ENCODE results near the gene OR2T8.

The OR2T8 gene, protein sequence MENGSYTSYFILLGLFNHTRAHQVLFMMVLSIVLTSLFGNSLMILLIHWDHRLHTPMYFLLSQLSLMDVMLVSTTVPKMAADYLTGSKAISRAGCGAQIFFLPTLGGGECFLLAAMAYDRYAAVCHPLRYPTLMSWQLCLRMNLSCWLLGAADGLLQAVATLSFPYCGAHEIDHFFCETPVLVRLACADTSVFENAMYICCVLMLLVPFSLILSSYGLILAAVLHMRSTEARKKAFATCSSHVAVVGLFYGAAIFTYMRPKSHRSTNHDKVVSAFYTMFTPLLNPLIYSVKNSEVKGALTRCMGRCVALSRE

DNA sequence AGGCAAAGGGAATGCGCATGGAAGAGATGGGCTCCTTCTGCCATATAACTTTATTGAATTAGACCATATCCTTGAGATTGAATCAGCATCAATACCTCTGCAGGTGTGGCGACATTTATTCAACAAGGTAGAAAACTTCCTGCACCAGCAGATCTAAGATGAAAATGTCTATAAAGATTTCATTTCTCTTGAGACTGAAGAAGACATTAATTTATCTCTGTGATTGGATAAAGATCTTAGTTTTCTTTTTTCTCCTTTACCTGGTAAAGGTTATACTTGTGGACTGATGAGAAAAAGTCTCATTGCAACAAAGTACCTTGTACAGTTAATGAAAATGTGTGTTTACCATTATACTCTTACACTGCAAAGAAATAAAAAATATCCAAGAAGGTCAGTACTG lies at the start of gene OR2T8:
Gene OR2T8 (plus strand): TSS at position 301 of the 400 bp plus-strand sequence. CDS start 766 bp downstream, outside the sequence.
- DNase-seq (ENCODE audit: low read depth, low spot score) = no peak

GRCh38 chr1:247883346-247883745 lies 36.7 kb upstream of the OR2T8 start:
- no peak for DNase-seq (ENCODE audit: low read depth, low spot score)

DNA sequence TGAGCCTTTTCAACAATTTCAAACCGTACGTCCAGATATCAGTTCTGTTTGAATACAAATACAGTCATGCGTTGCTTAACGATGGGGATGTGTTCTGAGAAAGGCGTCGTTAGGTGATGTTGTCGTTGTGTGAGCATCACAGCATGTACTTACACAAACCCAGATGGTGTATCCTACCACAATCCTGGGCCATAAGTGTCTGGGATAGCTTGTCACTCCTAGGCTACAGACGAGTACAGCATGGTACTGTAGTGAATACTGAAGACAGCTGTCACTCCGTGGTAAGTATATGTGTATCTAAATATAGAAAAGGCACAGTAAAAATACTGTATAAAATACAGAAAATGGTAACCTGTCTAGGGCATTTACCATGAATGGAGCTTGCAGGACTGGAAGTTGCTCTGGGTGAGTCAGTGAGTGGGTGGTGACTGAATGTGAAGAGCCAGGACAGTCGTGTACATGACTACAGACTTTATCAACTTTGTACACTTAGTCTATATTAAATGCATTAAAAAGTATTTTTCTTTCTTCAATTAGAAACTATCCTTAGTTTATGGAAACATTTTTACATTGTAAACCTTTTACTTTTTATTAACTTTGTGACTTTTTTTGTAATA lies 35.1 kb upstream of the OR2T8 start:
- no peak for DNase-seq (ENCODE audit: low read depth, low spot score)

- DNase-seq (ENCODE audit: low read depth, low spot score) = no peak
Observed at GRCh38 chr1:247895163-247895637, 24.9 kb upstream of the OR2T8 start, which contains the start of gene OR2W3. Gene OR2W3, plus strand, starts transcription at chr1:247895587. Its CDS starts 0 bp downstream, at chr1:247895587.

GRCh38 chr1:247895976-247896375 lies 24.1 kb upstream of the OR2T8 start:
- no peak for DNase-seq (ENCODE audit: low read depth, low spot score)

DNA sequence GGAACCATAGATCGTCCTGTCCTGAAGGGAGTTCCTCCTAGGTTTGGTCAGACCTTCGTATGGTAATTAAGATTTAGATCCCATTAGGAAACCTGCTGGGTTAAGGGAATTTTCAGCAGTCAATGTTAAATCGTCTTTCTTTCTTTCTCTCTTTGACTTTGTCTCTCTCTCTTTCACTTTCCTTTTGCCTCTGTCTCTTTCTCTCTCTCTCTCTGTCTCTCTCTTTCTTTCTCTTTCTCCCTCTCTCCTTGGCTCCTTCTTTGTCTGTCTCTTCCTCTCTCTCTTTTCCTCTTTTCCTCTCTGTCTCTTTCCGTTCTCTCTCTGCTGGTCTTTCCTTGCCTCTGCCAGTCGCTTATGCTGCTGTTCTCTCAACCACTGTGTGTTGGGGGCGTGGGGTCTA lies 15.9 kb upstream of the OR2T8 start:
- no peak for DNase-seq (ENCODE audit: low read depth, low spot score)

- no peak for DNase-seq (ENCODE audit: low read depth, low spot score)
Observed at GRCh38 chr1:247905181-247905580, 14.9 kb upstream of the OR2T8 start.

- no peak for DNase-seq (ENCODE audit: low read depth, low spot score)
Observed at GRCh38 chr1:247905910-247906503, 14.0 kb upstream of the OR2T8 start.

DNA sequence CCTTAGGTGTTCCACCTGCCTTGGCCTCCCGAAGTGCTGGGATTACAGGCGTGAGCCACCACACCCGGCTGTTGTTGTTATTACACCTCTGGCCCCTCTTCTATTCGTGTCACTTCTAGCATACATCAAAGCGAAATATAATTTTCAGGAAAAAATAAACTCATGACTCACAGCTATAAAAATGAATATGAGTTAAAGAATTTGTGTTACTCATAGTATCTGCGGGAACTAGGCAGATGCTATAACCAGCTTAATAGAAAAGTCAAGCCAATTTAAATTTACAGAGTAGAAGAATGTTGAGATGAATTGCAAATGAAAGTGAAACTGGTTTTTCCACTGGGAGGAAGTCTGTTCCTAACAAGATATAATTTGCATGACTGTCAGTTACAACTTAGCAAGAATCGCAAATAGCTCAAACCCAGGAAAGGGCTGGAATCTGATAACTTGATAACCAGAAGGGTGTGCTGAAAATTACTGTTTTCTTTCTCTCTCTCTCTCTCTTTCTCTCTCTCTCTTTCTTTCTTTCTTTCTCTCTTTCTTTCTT lies 13.5 kb upstream of the OR2T8 start:
- DNase-seq (ENCODE audit: low read depth, low spot score) = no peak

- DNase-seq (ENCODE audit: low read depth, low spot score) = no peak
Observed at GRCh38 chr1:247908766-247909165, 11.3 kb upstream of the OR2T8 start.

DNA sequence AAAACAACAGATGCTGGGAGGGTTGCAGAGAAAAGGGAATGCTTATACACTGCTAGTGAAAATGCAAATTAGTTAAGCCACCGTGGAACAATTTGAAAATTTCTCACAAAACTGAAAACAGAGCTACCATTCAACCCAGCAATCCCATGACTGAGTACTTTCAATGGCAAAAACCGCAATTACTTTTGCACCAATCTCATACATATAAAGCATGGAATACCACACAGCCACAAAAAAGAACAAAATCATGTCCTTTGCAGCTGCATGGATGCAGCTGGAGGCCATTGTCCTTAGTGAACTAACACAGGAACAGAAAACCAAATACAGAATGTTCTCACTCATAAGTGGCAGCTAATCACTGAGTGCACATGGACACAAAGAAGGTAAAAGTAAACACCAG lies 6.3 kb upstream of the OR2T8 start:
- DNase-seq (ENCODE audit: low read depth, low spot score) = no peak

GRCh38 chr1:247914941-247915662 lies 5.0 kb upstream of the OR2T8 start:
- DNase-seq (ENCODE audit: low read depth, low spot score) = no peak

DNA sequence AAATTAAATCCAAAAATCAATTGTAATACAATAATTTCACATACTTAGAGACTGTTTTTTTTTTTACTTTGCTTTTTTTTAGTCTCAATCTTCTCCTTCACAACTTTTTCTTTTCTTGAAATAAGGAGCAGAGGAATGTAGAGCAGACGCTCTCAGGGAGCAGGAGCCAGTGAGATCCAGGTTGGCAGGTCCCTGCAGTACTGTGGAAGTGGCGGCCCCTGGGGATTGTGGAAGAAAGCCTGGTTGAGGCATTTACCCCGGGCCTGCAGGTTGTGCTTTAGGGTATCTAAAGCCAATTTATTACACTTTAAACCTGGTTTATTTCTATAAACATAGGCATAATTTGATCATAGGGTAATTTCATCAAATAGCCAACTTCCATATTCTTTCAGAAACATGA lies 3.9 kb downstream of the OR2T8 start:
- no peak for DNase-seq (ENCODE audit: low read depth, low spot score)

DNA sequence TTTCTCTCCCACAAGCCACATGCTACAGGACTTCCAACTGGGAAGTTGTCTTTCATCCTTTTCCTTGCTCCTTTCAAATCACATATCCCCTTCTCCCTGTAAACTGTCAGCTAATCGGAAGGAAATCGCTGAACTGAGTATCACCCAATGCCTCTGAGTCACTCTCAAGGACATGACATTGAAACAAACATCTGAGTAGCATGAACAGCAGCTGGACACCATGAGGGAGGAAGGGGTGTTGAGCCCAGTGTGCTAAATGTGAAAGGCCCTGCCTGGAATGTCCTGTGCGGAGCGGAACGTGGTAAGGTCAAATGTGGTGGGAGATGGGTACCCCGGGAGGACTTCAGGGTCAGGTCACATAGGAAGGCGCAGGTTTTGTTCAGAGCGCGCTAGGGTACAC lies 4.8 kb downstream of the OR2T8 start, which contains the start of gene OR2AJ1:
Gene OR2AJ1 (plus strand): TSS at position 22 of the 400 bp plus-strand sequence. CDS start 8,880 bp downstream, outside the sequence.
- no peak for DNase-seq (ENCODE audit: low read depth, low spot score)

GRCh38 chr1:247933989-247934388 lies 13.9 kb downstream of the OR2T8 start:
- DNase-seq (ENCODE audit: low read depth, low spot score) = no peak

- no peak for DNase-seq (ENCODE audit: low read depth, low spot score)
Observed at GRCh38 chr1:247935781-247936180, 15.7 kb downstream of the OR2T8 start.

DNA sequence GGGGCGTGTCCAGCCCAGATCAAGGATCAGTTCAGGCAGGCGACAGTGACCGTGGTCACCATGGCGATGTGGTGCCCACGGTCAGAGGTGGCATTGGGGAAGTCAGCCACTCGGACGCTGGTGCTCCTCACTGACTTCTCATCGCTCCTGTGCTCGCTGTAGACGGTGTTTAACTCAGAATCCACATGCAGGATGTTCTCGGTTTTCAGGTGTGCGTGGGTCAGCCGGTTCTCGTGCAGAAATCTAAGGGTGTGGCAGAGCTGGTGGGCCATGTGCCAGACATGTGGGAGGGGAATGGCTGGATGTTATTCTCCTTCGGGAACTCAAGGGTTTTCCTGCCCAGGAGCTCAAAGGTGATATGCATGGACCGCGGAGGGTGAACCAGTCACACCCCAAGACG lies 16.4 kb downstream of the OR2T8 start:
- no peak for DNase-seq (ENCODE audit: low read depth, low spot score)

DNA sequence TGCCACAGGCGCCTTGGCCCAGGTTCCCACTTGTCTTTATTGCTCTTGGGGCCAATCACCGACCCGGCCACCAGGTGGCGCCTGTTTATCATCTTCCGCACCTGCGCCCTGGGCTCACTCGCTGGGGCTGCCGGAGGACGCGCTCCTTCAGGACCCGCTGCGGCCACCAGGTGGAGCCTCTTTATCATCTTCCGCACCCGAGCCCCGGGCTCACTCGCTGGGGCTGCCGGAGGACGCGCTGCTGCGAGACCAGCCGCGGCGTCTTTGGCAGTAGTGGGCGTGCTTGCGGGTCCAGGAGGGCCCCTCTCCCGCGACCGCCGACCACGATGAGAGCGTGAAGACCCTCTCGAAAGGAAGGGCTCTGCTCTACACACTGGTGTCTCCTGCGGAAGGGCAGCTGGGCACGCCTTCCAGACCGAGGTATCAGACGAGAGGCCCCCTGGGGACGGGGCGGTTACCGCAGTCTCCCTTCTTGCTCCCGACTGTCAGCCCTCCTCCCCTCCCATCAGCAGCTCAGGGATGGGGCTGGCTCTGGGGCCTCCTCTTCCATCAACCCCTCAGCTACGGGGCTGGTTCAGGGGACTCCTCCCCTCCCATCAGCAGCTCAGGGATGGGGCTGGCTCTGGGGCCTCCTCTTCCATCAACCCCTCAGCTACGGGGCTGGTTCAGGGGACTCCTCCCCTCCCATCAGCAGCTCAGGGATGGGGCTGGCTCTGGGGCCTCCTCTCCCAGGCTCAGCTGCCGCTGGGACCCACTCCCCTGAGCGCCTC lies 17.1 kb downstream of the OR2T8 start:
- peak; percentile 56 for DNase-seq (ENCODE audit: low read depth, low spot score)

DNA sequence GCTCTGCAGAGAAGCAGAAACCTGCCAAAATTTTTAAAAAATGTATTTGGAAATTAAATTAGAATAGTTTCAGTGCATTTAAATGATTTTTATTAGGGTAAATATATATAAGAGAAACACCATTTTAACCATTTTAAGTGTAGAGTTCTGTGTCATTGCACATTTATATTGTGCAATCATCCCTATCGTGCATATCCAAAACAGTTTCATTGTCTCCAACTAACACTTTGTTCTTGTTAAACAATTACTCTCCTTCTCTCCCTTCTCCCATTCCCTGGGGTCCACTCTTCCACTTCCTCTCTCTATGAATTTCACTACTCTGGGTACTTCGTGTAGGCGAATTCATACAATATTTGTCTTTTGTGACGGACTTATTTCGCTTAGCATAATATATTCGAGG lies 22.6 kb downstream of the OR2T8 start:
- DNase-seq (ENCODE audit: low read depth, low spot score) = no peak

- no peak for DNase-seq (ENCODE audit: low read depth, low spot score)
Observed at GRCh38 chr1:247948558-247948957, 28.5 kb downstream of the OR2T8 start, which contains the start of gene OR2L8. Gene OR2L8, plus strand, starts transcription at chr1:247948858. Its CDS starts 0 bp downstream, at chr1:247948858.

DNA sequence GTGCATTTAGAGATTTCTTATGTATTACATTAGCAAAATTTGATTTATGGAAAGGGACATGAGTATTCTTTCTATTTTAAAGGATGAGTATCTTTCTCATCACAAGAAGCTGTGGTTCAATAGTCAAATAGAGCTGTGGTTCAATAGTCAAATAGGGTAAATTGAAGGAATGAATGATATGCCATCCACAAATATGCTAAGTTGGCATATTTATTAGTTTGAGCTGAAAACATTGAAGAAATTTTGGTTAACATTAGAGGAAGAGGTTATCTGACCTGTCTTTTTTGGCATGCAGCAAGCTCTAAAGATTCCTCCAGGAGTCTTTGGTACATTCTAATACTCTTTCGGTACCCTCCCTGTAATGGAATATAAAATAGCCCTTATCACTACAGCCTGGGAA lies 33.4 kb downstream of the OR2T8 start:
- DNase-seq (ENCODE audit: low read depth, low spot score) = no peak
